GM19455 (cell line): ENCODE results near the gene SNRPD1.
"Not testable (repeated sequence)": the region's sequence is repeated elsewhere in the genome, so short reads cannot be mapped to it uniquely, and the experiment has no call there.

Experiments
- ATAC-seq: cut with Tn5 transposase; IDR thresholded peaks from one replicate; pipeline ENCODE4 v1.9.1; 2021; ENCODE audit not compliant: unreplicated experiment

SNRPD1 gene

GRCh38 chr18:21634588-21635199 lies 22.6 kb downstream of the SNRPD1 start:
- ATAC-seq = no peak

GRCh38 chr18:21636769-21637168 lies 24.7 kb downstream of the SNRPD1 start:
- no peak for ATAC-seq

GRCh38 chr18:21638822-21639221 lies 26.7 kb downstream of the SNRPD1 start:
- no peak for ATAC-seq

GRCh38 chr18:21640375-21640774 lies 28.3 kb downstream of the SNRPD1 start:
- ATAC-seq = not testable (repeated sequence)

- no peak for ATAC-seq
Measured at GRCh38 chr18:21650311-21650710, 38.2 kb downstream of the SNRPD1 start.

- ATAC-seq = no peak
Measured at GRCh38 chr18:21652073-21652472, 40.0 kb downstream of the SNRPD1 start.

- ATAC-seq = no peak
Measured at GRCh38 chr18:21653361-21653760, 41.2 kb downstream of the SNRPD1 start.

- no peak for ATAC-seq
Measured at GRCh38 chr18:21656402-21656801, 44.3 kb downstream of the SNRPD1 start.

GRCh38 chr18:21660078-21660477 lies 48.0 kb downstream of the SNRPD1 start:
- ATAC-seq = no peak

GRCh38 chr18:21662581-21662980 lies 50.5 kb downstream of the SNRPD1 start:
- no peak for ATAC-seq

GRCh38 chr18:21663578-21663977 lies 51.5 kb downstream of the SNRPD1 start:
- no peak for ATAC-seq

GRCh38 chr18:21664069-21664468 lies 52.0 kb downstream of the SNRPD1 start:
- ATAC-seq = no peak

GRCh38 chr18:21669736-21670285 lies 57.7 kb downstream of the SNRPD1 start:
- ATAC-seq = no peak

- ATAC-seq = no peak
Measured at GRCh38 chr18:21672521-21673267, 60.6 kb downstream of the SNRPD1 start.

GRCh38 chr18:21675354-21675753 lies 63.2 kb downstream of the SNRPD1 start:
- not testable (repeated sequence) for ATAC-seq

GRCh38 chr18:21678859-21679258 lies 66.7 kb downstream of the SNRPD1 start:
- ATAC-seq = no peak

- ATAC-seq = no peak
Measured at GRCh38 chr18:21680161-21680560, 68.0 kb downstream of the SNRPD1 start.

- no peak for ATAC-seq
Measured at GRCh38 chr18:21682371-21683051, 70.4 kb downstream of the SNRPD1 start.
